LNCAP (cell line): ENCODE data around the gene MRPS15.

Experiments used
- TF ChIP-seq, protein P1 (sequence below): fragments of 450-650 bp; IDR thresholded peaks from 2 replicates; pipeline ENCODE4 v1.5.1; 2017; ENCODE audit warnings: mild to moderate bottlenecking

The MRPS15 gene

DNA sequence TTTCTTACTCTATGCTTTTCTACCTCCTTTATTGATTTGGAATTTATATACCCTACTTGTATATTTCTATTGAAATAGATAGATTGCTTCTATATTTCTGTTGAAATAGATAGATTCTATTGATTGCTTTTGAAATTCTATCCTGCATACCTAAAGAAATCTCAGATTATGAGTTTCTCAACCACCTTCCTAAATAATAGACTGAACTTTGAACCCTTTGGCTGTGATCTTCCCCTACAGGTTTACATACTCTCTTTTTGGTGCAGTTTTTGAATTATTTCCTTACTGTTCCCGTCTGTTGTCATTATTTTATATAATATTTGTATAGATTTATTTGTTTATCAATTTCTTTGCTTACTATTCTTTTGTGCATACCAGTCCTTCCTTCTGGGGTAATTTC, 39.0 kb upstream of the MRPS15 start:
- TF ChIP-seq, protein P1, sequence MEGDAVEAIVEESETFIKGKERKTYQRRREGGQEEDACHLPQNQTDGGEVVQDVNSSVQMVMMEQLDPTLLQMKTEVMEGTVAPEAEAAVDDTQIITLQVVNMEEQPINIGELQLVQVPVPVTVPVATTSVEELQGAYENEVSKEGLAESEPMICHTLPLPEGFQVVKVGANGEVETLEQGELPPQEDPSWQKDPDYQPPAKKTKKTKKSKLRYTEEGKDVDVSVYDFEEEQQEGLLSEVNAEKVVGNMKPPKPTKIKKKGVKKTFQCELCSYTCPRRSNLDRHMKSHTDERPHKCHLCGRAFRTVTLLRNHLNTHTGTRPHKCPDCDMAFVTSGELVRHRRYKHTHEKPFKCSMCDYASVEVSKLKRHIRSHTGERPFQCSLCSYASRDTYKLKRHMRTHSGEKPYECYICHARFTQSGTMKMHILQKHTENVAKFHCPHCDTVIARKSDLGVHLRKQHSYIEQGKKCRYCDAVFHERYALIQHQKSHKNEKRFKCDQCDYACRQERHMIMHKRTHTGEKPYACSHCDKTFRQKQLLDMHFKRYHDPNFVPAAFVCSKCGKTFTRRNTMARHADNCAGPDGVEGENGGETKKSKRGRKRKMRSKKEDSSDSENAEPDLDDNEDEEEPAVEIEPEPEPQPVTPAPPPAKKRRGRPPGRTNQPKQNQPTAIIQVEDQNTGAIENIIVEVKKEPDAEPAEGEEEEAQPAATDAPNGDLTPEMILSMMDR = no peak

DNA sequence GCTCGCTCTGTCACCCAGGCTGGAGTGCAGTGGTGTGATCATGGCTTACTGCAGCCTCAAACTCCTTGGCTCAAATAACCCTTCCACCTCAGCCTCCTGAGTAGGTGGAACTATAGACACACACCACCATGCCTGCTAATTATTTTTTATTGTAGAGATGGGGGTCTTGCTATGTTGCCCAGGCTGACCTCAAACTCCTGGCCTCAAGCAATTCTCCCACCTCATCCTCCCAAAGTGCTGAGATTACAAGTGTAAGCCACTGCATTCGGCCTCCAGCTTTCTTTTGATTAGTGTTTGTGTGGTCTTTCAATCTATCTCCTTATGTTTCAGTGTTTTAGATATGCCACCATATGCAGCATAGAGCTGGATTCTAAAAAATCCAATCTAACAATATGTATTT, 38.4 kb upstream of the MRPS15 start:
- TF ChIP-seq, protein P1 = no peak

DNA sequence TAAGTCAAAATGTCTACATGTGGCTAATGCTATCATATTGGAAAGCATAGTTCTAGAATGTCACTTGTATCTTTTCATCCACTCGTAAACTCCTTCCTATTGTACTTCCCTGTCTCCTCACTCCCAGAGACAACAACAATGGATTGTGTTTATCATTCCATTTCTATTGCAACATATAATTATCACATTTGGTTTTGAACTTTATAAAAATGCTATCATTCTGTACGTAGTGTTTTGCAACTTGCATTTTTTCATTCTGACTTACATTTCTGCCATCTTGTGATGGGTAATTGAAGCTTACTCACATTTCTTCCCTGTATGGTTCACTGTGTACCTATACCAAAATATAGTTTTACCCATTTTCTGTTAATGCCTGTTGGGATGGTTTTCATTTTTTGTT, 33.0 kb upstream of the MRPS15 start:
- TF ChIP-seq, protein P1 = no peak

DNA sequence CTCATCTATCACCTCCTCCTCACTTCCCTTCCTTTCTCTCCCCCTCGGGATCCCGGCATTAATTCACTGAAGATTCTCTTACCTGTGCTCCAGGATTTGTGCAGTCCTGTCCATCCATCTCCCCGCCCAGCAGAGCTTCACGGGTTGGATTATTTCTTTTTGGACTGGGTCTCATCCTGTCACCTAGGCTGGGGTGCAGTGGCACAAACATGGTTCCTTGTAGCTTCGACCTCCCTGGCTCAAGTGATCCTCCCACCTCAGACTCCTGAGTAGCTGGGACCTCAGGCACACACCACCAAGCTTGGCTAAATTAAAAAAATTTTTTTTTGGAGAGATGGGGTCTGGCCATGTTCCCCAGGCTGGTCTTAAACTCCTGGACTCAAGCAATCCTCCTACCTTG, 30.8 kb upstream of the MRPS15 start:
- TF ChIP-seq, protein P1 = no peak

DNA sequence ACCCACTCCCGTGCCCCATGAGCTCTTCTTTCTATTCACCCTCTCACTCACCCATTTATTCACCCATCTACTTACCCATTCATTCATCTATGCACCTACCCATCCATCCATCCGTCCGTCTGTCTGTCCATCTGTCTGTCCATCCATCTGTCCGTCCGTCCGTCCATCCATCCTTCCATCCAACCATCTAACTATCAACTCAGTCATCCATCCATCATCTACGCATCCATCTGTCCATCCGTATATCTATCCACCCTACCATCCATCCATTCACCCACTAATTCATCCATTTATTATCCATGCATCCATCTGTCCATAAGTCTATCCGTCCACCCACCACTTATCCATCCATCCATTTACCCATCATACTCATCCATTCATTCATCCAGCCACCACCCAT, 29.3 kb upstream of the MRPS15 start:
- TF ChIP-seq, protein P1 = no peak

DNA sequence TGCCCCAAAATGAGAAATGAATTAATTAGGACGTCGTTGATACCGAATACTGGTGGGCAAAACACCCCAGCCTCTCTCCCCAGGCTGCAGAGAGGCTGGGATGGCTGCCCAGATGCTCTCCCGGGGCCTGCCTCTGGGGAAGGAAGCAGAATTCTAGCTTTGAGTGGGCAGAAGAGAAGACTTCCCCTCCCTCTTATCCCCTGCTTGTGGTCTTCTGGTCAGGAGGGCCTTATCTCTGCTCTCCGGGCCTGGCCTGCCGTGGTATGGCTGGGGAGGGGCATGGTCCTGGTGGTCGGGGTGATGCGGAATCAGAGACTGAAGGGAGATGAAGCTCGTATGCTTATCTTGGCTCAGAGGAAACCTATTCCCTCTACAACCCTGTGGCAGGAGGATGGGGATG, 28.3 kb upstream of the MRPS15 start:
- TF ChIP-seq, protein P1 = no peak

DNA sequence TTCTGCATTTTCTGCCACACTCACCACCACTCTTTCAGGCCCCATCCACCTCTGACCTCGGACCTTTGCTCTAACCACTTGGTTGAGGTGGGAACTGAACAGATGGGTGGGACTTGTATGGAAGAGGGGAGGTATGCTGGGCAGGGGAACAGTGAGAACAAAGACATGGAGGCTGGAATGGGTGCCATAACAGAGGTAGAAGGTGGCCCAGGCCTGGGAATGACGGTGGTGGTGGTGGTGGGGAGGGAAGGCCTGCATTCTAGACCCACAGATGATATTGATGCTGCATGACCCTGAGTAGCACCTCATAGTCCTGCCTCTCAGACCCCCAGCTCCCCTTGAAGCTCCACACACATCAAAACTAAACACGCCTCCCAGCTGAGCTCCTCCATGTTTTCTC, 23.7 kb upstream of the MRPS15 start:
- TF ChIP-seq, protein P1 = no peak

DNA sequence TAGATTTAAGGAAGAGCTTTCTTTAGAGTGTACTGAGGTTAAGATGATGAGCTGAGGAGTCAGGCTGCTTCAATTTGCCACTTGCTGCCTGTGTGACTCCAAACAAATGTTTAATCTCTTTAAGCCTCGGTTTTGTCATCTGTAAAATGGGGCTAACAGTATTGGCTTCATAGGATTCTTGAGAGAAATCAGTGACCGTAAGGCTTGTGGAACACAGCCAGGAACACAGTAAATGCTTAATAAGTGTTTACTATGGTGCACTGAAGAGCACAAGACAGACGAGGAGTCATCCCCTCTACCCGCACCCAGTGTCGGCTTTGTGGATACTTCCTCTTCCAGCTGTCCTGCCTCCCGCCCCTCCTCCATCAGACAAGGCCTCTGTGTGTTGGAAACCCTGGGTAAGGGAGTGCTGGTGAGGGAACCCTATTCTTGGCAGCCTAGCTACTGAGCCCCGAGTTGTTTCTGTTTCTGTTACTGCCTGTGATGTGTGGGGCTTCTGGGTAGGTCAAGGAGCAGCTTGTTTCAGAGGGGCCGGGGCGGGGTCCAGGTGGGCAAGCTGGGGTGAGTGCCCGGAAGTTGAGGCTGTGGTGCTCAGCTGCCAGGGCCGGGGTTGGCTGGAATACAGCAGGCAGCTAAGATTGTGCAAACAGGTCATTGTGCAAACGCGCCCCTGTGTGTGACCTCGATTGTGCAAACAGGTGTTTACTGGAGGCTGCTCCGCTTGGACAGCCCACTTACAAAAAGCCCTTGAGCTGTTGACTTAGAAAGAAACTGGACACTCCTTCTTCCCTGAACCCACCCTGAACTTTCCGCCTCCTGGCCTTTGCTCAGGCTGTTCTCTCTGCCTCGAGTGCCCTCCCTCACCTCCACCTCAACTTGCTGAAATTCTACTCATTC, 22.5 kb upstream of the MRPS15 start:
- TF ChIP-seq, protein P1 = no peak
